A204.1 (cell line): ENCODE data around the gene CD14.
"Not testable (repeated sequence)": the region's sequence is repeated elsewhere in the genome, so short reads cannot be mapped to it uniquely, and the experiment has no call there.

Experiments
- FAIRE-seq: peaks from 2 replicates; lab custom pipeline; 2012; peaks lifted over from hg19 to GRCh38; lab: Jason Lieb, UNC

Gene CD14

DNA sequence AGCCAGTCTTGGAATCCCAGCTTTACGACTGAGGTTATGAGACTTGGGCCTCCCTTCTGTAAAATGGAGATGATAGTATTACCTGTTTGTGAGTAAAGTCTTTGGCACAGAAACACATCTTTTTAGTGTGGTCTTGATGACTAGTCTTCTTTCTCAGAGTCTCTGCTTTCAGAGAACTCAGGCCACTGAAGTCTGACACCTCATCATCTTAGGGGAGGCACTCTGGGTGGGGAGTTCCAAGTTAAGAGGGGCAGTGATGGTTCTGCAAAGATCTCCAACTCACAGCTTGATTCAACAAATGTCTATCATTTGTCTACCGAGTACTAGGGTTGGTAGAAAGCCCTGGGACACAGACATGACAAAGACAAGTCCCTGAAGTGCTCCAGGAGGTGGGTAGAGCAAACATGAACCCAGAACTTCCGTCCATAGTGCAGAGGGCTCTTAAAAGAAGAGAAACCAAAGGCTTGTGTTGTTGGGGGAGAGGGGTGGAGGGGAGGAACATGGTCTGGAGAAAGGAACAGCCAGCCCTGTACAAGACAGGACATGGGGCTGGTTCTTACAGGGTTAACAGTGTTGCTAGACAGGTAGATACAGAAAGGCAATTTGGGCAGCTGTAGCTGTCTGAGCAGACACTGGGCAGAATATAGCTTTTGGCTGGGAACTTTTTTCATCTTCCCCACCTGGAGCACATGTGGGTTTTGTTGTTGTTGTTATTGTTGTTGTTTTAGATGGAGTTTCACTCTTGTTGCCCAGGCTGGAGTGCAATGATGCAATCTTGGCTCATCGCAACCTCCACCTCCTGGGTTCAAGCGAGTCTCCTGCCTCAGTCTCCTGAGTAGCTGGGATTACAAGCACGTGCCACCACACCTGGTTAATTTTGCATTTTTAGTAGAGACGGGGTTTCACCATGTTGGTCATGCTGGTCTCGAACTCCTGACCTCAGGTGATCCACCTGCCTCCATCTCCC lies 2.6 kb upstream of the CD14 start:
- FAIRE-seq: no peak

- FAIRE-seq: no peak
These were observed 1.1 kb upstream of the CD14 start for GRCh38 chr5:140634103-140634502.

DNA sequence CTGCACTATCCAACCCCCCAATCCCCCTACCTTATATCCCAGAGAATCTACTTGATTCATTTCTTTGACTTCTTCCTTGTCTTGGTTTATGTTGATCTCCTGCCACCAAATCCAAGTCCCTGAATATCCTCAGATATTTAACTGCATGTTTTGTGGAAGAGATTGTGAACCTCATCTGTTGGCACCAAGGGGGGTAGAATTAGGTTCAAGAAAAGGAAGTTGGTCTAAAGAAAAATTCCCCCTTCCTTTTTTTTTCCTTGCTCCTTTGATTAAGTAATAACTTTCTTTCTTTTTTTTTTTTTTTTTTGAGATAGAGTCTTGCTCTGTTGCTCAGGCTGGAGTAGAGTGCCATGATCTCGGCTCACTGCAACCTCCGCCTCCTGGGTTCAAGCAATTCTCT lies 526 bp upstream of the CD14 start:
- FAIRE-seq: no peak

- no peak for FAIRE-seq
These were observed 482 bp downstream of the CD14 start for GRCh38 chr5:140632366-140633020.

- FAIRE-seq: no peak
These were observed 1.1 kb downstream of the CD14 start for GRCh38 chr5:140631831-140632365.

DNA sequence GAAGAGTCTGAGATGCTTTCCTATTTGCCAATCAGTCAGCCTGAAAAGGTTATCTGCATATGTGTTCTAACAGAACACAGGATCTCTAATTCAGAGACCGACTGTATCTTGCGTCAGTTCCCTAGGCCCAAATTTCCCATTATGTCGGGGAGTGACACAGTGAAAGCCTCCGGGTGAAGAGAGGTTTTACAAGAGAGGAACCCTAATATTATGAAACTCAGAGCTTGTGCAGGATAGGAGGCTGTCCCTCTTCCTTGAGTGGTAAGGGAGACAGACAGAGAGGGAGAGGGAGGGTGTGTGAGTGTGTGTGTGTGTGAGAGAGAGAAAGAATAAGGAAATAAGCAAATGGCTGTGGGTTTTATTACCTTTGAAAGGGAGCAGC lies 1.9 kb downstream of the CD14 start:
- FAIRE-seq: no peak

DNA sequence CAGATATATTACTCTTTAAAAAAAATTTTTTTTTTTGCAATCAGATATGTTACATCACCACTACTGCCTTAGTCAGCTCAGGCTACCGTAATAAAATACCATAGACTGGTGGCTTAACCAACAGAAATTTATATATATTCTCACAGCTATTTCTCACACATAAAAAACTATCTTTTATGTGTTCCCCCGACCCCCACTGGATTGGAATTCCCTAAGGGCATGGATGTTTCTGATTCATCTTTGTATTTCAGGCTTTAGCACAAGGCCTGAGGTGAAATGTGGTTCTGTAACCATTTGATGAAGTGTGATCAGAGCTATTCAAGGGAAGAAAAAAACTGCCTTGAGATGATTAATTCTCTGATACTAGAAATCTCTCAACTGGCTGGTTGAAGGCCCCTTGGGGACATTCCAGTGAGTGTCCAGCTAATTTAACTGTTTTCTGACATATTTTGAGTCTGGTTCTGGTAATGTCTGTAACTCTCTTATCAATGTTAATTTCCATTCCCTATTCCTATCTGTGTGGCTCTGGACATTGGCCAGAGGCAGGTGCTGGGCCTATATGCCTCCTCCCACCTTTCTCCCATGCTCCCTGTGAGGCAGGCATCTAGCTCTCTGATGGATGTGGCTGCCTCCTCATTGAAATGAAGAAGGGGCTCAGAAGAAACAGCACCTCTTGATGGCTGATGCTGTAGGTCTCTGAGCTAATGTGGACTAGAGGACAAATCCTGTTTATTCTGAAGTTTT lies 2.5 kb downstream of the CD14 start:
- no peak for FAIRE-seq

- no peak for FAIRE-seq
These were observed 4.3 kb downstream of the CD14 start for GRCh38 chr5:140628711-140629110.

GRCh38 chr5:140627972-140628371 lies 5.0 kb downstream of the CD14 start:
- no peak for FAIRE-seq

DNA sequence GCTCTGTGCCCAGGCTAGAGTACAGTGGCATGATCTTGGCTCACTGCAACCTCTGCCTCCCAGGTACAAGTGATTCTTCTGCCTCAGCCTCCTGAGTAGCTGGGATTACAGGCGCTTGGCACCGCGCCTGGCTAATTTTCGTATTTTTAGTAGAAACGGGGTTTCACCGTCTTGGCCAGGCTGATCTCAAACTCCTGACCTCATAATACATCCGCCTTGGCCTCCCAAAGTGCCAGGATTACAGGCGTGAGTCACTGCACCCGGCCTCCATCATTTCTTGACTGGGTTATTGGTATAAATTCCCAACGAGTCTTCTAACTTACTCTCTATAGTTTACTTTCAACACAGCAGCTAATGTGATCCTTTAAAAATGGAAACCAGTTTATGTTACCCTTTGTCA lies 8.1 kb downstream of the CD14 start:
- not testable (repeated sequence) for FAIRE-seq

DNA sequence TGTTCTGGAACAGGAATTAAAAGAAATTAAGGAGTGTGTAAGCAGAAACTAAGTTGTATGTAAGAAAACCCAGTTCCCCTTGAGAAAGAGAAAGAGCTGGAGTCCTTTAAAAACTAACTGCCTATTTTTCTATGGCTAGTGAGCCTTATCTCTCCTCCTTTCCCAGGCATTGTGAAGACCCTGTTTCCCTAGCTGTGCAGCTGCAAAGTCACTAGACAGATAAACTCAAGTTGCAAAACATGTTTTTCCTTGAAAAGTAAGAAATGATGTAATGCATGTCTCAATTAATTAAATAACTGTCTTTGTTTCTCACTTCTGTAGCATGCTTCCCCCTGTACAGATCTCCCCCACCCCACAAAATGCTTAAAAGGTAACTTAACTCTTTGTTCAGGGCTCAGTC lies 9.9 kb downstream of the CD14 start:
- not testable (repeated sequence) for FAIRE-seq

DNA sequence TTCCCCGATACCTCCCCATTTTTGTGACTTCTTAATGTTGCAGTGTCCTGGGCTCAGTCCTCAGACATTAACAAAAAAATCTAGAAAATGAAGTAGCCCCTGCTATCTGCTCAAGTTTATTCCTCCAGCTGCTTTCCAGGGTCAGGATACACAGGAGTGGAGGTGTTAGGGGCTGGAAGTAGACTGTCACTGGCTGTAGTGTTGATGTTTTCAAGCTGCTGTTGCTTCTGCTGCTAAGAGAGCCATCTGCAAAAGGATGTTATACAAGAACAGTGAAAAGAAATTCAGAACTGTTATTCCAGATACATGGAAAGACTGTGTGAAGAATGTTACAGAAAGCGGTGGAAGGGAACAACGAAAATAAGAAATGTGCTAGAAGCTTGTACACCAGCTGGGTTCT lies 10.7 kb downstream of the CD14 start:
- FAIRE-seq: no peak

DNA sequence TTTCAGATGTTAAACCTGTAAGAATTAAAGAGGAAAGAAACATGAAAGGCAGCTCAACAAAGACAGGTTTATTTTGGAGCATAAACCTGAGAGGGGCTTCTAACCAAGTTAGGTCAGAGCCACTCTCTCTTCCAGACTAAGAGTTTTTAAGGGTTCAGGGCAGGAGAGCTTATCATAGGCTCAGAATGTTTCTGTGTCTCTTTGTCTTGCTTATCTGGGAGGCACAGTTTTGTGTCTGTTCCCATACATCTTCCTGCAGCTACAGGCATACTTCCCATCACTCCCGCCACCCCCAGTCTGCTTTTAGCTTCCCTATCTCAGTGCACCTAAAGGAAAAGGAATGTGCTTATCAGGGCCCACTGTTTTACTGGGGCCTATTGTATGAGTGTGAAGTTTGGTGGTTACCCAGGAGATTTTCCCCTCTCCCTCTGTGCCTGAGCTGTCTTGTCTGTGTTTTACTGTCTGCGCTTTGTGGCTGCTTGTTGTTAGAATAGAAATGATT lies 21.9 kb downstream of the CD14 start:
- FAIRE-seq: no peak

DNA sequence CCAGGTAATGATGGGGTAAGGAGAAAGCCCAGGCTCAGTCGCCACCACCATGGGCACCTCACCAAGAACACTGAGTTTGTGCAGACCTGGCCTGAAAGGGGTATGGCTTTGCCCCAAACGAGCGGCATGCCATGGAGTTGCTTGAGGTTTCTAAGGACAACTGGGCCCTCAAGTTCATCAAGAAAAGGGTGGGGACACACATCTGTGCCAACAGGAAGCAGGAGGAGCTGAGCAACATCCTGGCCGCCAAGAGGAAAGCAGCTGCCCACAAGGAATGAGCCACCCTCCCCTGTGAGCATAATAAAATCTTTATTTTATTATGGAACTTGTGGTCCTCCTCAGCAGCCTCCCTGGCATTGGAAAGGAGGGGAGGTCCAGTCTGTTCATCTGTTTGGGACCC lies 23.8 kb downstream of the CD14 start:
- FAIRE-seq: no peak

- FAIRE-seq: no peak
These were observed 24.3 kb downstream of the CD14 start for GRCh38 chr5:140608722-140609121.

- no peak for FAIRE-seq
These were observed 25.9 kb downstream of the CD14 start for GRCh38 chr5:140607031-140607430.

DNA sequence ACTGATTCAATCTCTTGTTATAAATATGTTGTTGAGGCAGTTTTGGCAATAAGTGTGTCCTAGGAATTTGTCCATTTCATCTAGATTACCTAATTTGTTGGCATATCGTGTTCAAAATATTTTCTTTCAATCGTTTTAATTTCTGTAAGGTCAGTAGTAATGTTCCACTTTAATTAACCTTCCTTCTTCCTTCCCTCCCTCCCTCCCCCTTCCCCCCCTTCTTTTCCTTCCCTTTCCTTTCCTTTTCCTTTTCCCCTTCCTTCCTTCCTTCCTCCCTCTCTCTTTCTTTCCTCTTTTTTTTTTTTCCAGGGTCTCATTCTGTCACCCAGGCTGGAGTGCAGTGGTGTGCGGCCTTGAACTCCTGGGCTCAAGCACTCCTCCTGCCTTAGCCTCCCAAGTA lies 27.1 kb downstream of the CD14 start:
- FAIRE-seq: no peak

DNA sequence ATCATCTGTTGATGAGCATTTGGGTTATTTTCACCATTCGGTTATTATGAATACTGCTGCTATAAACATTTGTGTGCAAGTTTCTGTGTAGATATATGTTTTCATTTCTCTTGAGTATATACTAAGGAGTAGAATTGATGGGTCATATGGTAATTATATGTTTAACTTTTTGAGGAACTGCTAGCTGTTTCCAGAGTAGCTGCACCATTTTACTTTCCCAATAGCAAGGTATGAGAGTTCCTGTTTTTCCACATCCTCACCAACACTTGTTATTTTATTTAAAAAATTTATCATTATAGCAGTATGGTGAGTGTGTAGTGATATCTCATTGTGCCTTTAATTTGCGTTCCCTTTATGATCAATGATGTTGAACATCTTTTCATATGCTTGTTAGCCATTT lies 29.2 kb downstream of the CD14 start:
- FAIRE-seq: no peak

- not testable (repeated sequence) for FAIRE-seq
These were observed 29.6 kb downstream of the CD14 start for GRCh38 chr5:140603446-140603698.

DNA sequence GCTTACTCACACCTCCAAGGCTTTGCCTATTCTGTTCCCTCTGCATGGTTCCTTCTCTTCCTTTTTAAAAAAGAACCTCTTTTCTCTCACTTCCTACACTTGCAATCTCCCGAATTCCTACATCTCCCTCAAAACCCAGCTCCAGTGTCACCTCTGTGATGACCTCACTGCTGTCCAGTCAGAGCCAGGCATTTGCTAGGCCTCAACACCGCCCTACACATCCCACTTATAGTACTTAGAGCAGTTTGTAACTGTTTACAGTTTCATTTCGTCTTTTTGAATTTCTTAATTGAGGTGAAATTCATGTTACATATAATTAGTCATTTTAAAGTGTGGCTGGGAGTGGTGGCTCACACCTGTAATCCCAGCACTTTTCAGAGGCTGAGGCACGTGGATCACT lies 30.8 kb downstream of the CD14 start:
- FAIRE-seq: no peak

DNA sequence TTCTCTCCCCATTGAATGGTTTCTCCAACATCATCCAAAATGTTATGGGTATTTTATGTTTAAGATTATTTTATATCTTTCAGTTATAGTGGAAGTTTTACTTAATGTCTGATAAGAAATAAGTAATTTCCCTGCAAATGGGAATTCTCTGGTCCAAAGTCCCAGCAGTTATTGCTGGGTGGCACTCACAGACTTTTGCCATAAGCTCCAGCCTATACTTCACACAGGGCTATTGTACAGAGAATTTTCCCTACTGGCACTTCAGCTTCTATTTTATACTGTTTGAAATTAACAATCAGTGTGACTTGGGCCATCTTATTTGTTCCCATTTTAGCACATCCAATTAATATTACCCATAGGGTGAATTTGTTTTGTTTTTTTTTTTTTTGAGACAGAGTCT lies 32.9 kb downstream of the CD14 start:
- no peak for FAIRE-seq

DNA sequence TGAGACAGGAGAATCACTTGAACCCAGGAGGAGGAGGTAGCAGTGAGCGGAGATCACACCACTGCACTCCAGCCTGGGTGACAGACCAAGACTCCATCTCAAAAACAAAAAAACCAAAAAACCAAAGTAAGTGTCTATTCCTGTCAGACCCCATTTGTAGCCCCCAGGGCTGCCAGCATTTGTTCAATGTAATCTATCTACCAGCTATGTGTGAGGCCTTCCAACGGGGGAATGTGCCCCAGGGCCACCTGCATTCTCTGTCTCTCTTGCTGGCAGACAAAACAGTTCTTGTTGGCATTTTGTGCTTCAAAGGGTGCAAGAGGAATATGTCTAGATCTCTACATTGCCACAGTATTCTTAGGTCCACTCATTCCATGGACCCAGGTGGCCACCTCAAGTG lies 34.1 kb downstream of the CD14 start:
- FAIRE-seq: no peak

DNA sequence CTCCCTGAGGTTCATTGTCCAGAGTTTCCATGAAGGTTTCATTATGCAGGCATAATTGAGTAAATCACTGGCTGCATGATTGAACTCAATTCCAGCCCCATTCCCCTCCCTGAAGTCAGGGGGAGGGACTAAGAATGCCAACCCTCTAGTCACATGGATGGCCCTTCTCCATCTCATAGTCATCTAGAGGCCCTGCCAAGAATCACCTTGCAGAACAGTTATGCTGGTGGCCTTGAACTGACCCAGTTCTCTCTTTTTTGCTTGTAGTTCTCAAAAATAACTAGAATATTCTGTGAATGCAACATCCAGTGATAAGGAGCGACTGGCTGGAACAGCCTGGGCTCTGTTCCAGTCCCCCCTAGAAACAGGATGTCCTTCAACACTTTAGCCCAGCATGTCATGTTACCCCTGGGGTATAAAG lies 36.6 kb downstream of the CD14 start:
- no peak for FAIRE-seq
